ENCODE results near the gene TIMELESS.

- TF ChIP-seq EZH2 (IDR thresholded peaks at IDR 0.05): no peak
- TF ChIP-seq FOXP2 (optimal IDR thresholded peaks at IDR 0.05; ENCODE audit: control extremely low read depth, extremely low read length, insufficient read depth): no peak
- TF ChIP-seq POLR2AphosphoS5 (IDR thresholded peaks at IDR 0.05; ENCODE audit: borderline replicate concordance, low read depth, low read length): no peak
Measured at GRCh38 chr12:56391721-56392120, 57.5 kb downstream of the TIMELESS start.
